Cardiac muscle cell (in vitro differentiated cells and primary cell): ENCODE data around the gene SUN1. TPM values are rescaled to one million over a fixed set of nuclear protein-coding genes. Genes with fewer than 3 reads are reported as not detected.

ENCODE experiments used
- DNase-seq, 2 donors: peaks; one replicate each; pipeline versions ENCODE4 v3.0.0 to v3.0.0-alpha.2; 2010 to 2017; ENCODE audit warnings: low read depth in 1 of 2, low spot score in 1 of 2
- H3K27ac ChIP-seq: fragments of 200-600 bp; sonication (generic); 2 replicates; pipeline ENCODE4 v1.5.1; 2016
- H3K27me3 ChIP-seq: fragments of 200-600 bp; sonication (generic); 2 replicates; pipeline ENCODE4 v1.6.0; 2016; ENCODE audit warnings: control low read depth
- H3K36me3 ChIP-seq: fragments of 200-600 bp; sonication (generic); 2 replicates; pipeline ENCODE4 v1.5.1; 2016; ENCODE audit warnings: control low read depth
- H3K4me1 ChIP-seq: fragments of 200-600 bp; sonication (generic); 2 replicates; pipeline ENCODE4 v1.8.1; 2017; ENCODE audit warnings: low read depth, mild to moderate bottlenecking, mixed run types
- H3K4me3 ChIP-seq: fragments of 200-600 bp; sonication (generic); 2 replicates; pipeline ENCODE4 v1.5.1; 2016; ENCODE audit warnings: mild to moderate bottlenecking
- H3K9me3 ChIP-seq: fragments of 200-600 bp; sonication (generic); 2 replicates; pipeline ENCODE4 v1.5.1; 2017; ENCODE audit warnings: low read depth, mild to moderate bottlenecking, control low read depth
- polyA plus RNA-seq: library from polyadenylated mRNA; unstranded; fragments of >200 nt; fragmentation: Nextera tagmentation; extraction: Ambion mirVana; gene quantifications from 2 replicates; pipeline ENCODE4 v1.2.1, GENCODE V29; 2016
- total RNA-seq: library from RNA; depleted of rRNA; stranded (reverse); fragments of >200 nt; gene quantifications from 2 replicates; pipeline ENCODE4 v1.2.3, GENCODE V29; 2016
- TF ChIP-seq, protein P1 (sequence below): IDR thresholded peaks from 2 replicates; pipeline ENCODE4 v1.5.1; 2012; ENCODE audit warnings: low read depth, mild to moderate bottlenecking, low read length

SUN1 gene
- total and polyA plus RNA-seq, 2 experiments from 2014 or later: 172 to 188 TPM

DNA sequence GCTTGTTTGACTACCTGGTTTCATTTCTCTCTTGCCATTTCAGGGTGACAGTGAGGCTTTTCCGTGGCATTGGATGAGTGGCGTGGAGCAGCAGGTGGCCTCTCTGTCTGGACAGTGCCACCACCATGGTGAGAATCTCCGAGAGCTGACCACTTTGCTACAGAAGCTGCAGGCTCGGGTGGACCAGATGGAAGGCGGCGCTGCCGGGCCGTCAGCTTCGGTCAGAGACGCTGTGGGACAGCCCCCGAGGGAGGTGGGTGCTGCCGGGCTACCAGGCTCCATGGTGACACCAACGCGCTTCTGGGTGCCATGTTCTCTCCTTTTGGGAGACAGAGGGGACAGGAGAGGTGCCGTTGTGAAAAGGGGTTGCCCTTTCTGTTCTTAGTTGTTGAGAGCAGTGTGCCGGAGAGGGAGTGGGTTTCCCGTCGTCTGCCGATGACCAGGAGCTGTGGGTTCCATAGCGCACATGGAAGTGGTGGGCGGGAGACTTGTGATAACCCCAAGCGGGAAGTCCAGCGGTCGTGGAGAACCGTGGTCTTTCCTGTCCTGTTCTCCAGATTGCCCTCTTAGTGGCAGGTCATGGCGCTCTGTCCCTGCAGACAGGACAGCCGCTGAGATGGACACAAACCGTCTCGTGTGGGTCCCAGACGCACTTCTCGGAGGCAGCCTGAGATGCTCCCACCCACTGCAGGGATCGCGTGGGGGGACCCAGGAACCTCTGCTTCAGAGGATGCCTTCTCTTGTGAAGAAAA, 21.3 kb downstream of the SUN1 start:
- Histone ChIP-seq H3K4me3 (no peak overlapping the region), H3K36me3 (peaks cover 61% of the 10 kb centered on the region), H3K27me3 (no peaks in the 10 kb centered on the region), H3K4me1 (no peaks in the 10 kb centered on the region), H3K9me3 (no peaks in the 10 kb centered on the region), H3K27ac (no peak overlapping the region)
- TF ChIP-seq, protein P1, sequence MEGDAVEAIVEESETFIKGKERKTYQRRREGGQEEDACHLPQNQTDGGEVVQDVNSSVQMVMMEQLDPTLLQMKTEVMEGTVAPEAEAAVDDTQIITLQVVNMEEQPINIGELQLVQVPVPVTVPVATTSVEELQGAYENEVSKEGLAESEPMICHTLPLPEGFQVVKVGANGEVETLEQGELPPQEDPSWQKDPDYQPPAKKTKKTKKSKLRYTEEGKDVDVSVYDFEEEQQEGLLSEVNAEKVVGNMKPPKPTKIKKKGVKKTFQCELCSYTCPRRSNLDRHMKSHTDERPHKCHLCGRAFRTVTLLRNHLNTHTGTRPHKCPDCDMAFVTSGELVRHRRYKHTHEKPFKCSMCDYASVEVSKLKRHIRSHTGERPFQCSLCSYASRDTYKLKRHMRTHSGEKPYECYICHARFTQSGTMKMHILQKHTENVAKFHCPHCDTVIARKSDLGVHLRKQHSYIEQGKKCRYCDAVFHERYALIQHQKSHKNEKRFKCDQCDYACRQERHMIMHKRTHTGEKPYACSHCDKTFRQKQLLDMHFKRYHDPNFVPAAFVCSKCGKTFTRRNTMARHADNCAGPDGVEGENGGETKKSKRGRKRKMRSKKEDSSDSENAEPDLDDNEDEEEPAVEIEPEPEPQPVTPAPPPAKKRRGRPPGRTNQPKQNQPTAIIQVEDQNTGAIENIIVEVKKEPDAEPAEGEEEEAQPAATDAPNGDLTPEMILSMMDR: no peak
- DNase-seq: no peak

- no peaks in the 10 kb centered on the region for H3K4me1 ChIP-seq
- peaks cover 63% of the 10 kb centered on the region for H3K36me3 ChIP-seq
- DNase-seq: no peak
- no peaks in the 10 kb centered on the region for H3K27me3 ChIP-seq
- H3K27ac ChIP-seq: no peak overlapping the region
- TF ChIP-seq, protein P1: no peak
- no peaks in the 10 kb centered on the region for H3K9me3 ChIP-seq
- H3K4me3 ChIP-seq: no peak overlapping the region
Measured at GRCh38 chr7:854118-854775, 22.0 kb downstream of the SUN1 start.

GRCh38 chr7:855686-856369, 23.6 kb downstream of the SUN1 start:
- TF ChIP-seq, protein P1: no peak
- Histone ChIP-seq H3K9me3 (no peaks in the 10 kb centered on the region), H3K27ac (no peak overlapping the region), H3K27me3 (no peaks in the 10 kb centered on the region), H3K36me3 (peaks cover 73% of the 10 kb centered on the region), H3K4me3 (no peak overlapping the region), H3K4me1 (no peaks in the 10 kb centered on the region)
- DNase-seq: no peak

DNA sequence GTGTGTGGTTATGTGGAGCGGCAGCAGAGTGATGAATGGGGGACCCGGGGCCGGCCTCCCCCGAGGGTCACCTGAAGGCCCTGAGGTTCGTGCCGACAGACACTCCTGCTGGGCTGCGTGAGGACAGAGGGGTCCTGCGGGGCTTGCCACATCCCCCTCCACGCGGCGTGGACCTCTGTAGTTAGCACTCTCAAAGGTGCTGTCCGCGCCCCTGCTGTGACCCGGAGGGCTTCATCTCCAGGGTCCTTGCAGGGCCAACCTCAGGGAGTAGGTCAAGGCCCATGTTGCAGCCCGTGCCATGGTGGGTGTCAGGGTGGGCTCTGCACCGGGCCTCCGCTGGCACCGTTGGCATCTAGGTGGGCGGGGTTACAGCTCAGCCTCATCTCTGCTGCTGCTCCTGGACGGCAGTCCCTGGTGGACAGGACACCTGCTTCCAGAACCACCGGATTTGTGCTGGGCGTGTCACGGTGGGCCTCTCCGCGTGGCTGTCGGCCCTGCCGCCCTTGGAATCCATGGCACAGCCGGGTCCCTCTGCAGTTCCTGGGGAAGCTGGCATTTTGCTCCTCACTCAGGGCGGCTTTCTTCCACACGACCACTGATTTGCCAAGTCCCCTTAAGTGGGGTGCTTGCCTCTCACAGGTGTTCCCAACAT, 24.3 kb downstream of the SUN1 start:
- TF ChIP-seq, protein P1: no peak
- no peak overlapping the region for H3K27ac ChIP-seq
- peaks cover 79% of the 10 kb centered on the region for H3K36me3 ChIP-seq
- no peak for DNase-seq
- no peaks in the 10 kb centered on the region for H3K4me1 ChIP-seq
- no peaks in the 10 kb centered on the region for H3K27me3 ChIP-seq
- no peak overlapping the region for H3K4me3 ChIP-seq
- no peaks in the 10 kb centered on the region for H3K9me3 ChIP-seq

GRCh38 chr7:857661-858060, 25.4 kb downstream of the SUN1 start:
- Histone ChIP-seq H3K9me3 (no peaks in the 10 kb centered on the region), H3K27me3 (no peaks in the 10 kb centered on the region), H3K4me1 (no peaks in the 10 kb centered on the region), H3K27ac (no peak overlapping the region), H3K4me3 (no peak overlapping the region), H3K36me3 (peaks cover 80% of the 10 kb centered on the region)
- TF ChIP-seq, protein P1: no peak
- DNase-seq: no peak
